ENCODE measurements around the gene OR5K4.

DNA sequence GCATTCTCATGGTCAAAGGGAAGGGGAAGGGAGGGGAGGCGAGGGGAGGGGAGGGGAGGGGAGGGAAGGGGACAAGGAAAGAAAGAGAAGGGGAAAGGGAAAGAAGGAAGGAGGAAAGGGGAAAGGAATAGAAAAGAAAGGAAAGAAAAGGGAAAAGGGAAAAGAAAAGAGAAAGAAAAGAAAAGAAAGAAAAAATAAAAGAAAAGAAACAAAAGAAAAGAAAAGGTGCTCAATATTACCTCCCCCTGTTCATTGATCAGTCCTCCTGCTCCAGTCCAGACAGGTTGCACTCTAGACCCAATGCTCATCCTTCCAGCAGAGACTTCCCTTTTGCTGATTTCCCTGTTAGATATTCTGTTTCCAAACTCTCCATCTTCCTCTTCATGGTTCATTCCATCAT is 18.8 kb downstream of the OR5K4 start:
- TF ChIP-seq POLR2A (IDR thresholded peaks at IDR 0.05; ENCODE audit: low read depth, low read length) (no peak), TAF1 (IDR thresholded peaks at IDR 0.05; ENCODE audit: low read depth, low read length) (no peak), POLR2AphosphoS5 (IDR thresholded peaks at IDR 0.05; ENCODE audit: low read depth, low read length) (no peak), SPI1 (IDR thresholded peaks at IDR 0.05; ENCODE audit: low read depth, low read length) (no peak), POU2F2 (IDR thresholded peaks at IDR 0.05; ENCODE audit: low read depth, low read length) (no peak)

All from GM12891 (cell line).